ENCODE measurements around the gene CELF1. TPM values are rescaled to one million over a fixed set of nuclear protein-coding genes. Genes with fewer than 3 reads are reported as not detected.

CELF1 gene
- total RNA-seq, 3 donors from 2014 or later (not counting 1 experiment from before 2014, with no cell fraction given), result 128 to 168 (median 162) TPM

DNA sequence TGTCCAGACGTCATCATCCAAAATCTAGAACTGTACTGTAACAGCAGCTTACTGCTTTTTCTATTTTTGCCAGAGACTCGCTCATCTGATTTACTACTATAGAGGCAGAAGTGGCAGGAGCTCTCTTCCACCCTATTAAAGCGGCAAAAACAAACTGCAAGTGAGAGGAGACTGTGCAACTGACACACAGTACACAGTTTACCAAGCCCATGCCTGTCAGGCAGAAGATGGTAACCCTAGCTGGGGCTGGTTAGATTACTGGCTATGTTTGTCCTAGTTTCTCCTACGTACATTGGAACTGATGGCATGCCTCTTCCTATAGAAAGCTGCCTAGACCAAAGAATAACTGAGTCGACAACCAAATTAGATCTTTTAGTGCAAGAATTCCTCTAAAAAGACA lies 51.8 kb downstream of the CELF1 start:
- TF ChIP-seq, protein P1, sequence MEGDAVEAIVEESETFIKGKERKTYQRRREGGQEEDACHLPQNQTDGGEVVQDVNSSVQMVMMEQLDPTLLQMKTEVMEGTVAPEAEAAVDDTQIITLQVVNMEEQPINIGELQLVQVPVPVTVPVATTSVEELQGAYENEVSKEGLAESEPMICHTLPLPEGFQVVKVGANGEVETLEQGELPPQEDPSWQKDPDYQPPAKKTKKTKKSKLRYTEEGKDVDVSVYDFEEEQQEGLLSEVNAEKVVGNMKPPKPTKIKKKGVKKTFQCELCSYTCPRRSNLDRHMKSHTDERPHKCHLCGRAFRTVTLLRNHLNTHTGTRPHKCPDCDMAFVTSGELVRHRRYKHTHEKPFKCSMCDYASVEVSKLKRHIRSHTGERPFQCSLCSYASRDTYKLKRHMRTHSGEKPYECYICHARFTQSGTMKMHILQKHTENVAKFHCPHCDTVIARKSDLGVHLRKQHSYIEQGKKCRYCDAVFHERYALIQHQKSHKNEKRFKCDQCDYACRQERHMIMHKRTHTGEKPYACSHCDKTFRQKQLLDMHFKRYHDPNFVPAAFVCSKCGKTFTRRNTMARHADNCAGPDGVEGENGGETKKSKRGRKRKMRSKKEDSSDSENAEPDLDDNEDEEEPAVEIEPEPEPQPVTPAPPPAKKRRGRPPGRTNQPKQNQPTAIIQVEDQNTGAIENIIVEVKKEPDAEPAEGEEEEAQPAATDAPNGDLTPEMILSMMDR (IDR thresholded peaks at IDR 0.05), result no peak
- Mint-ChIP-seq H3K9me3 (no peaks in the 10 kb centered on the region), H3K27ac (no peak overlapping the region), H3K4me3 (no peak overlapping the region), H3K36me3 (no peaks in the 10 kb centered on the region), H3K27me3 (ENCODE audit: low read depth in 2 of 2) (no peaks in the 10 kb centered on the region), H3K4me1 (peaks cover 35 to 49% of the 10 kb centered on the region in 2 donors)
- Histone ChIP-seq H3K4me3 (ENCODE audit: low read length) (no peak overlapping the region), H3K9me3 (ENCODE audit: control insufficient read depth, insufficient read depth, low read length) (no peaks in the 10 kb centered on the region), H3K27me3 (ENCODE audit: control insufficient read depth, insufficient read depth, low read length) (no peaks in the 10 kb centered on the region), H3K36me3 (ENCODE audit: control insufficient read depth, insufficient read depth, low read length) (peaks cover 3% of the 10 kb centered on the region), H3K27ac (ENCODE audit: low read length) (no peak overlapping the region), H3K4me1 (ENCODE audit: control insufficient read depth, insufficient read depth, low read length) (peaks cover 4% of the 10 kb centered on the region)
- intact Hi-C loops (cut with micrococcal nuclease), result no loop called here
- no peak for ATAC-seq
- no peak for DNase-seq
- 94% methylated on average over 5 of the region's 5 CpGs for WGBS (ENCODE audit: insufficient coverage)

GRCh38 chr11:47500121-47500520 lies 52.8 kb downstream of the CELF1 start:
- intact Hi-C loops (cut with micrococcal nuclease), result no loop called here
- Histone ChIP-seq H3K4me3 (ENCODE audit: low read length) (no peak overlapping the region), H3K36me3 (ENCODE audit: control insufficient read depth, insufficient read depth, low read length) (peaks cover 3% of the 10 kb centered on the region), H3K27me3 (ENCODE audit: control insufficient read depth, insufficient read depth, low read length) (no peaks in the 10 kb centered on the region), H3K4me1 (ENCODE audit: control insufficient read depth, insufficient read depth, low read length) (peaks cover 4% of the 10 kb centered on the region), H3K27ac (ENCODE audit: low read length) (no peak overlapping the region), H3K9me3 (ENCODE audit: control insufficient read depth, insufficient read depth, low read length) (no peaks in the 10 kb centered on the region)
- Mint-ChIP-seq H3K4me3 (no peak overlapping the region), H3K4me1 (peaks cover 35 to 47% of the 10 kb centered on the region in 2 donors), H3K9me3 (no peaks in the 10 kb centered on the region), H3K27me3 (ENCODE audit: low read depth in 2 of 2) (no peaks in the 10 kb centered on the region), H3K27ac (peak overlapping the region in 1 of 2 donors; percentile 27), H3K36me3 (no peaks in the 10 kb centered on the region)
- ATAC-seq (no peak), DNase-seq (no peak)
- TF ChIP-seq, protein P1 (IDR thresholded peaks at IDR 0.05), result no peak

DNA sequence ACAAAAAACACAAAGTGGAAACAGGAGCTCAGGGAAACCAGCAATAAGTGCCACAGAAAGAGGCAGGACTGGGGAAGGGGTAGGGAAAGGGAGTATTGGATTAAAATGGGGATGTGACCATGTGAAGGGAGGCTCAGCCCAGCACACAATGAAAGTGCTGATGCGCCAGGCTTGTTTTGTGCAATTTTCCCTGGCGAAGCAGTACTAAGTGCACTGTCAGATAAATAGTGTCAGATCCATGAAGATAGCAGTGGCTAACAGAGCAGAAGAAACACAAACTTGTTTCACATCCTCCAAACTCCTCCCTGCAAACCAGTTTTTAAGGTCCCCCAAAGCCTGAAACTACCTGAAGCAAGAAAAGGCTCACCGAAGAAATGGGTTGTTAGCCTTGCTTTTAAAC lies 53.3 kb downstream of the CELF1 start:
- H3K36me3 Mint-ChIP-seq, result no peaks in the 10 kb centered on the region
- no peaks in the 10 kb centered on the region for H3K27me3 Mint-ChIP-seq (ENCODE audit: low read depth in 2 of 2)
- Histone ChIP-seq H3K9me3 (ENCODE audit: control insufficient read depth, insufficient read depth, low read length) (no peaks in the 10 kb centered on the region), H3K36me3 (ENCODE audit: control insufficient read depth, insufficient read depth, low read length) (peaks cover 7% of the 10 kb centered on the region), H3K27me3 (ENCODE audit: control insufficient read depth, insufficient read depth, low read length) (no peaks in the 10 kb centered on the region), H3K27ac (ENCODE audit: low read length) (no peak overlapping the region), H3K4me1 (ENCODE audit: control insufficient read depth, insufficient read depth, low read length) (peaks cover 4% of the 10 kb centered on the region), H3K4me3 (ENCODE audit: low read length) (no peak overlapping the region)
- H3K4me3 Mint-ChIP-seq, result no peak overlapping the region
- H3K4me1 Mint-ChIP-seq, result peaks cover 35 to 43% of the 10 kb centered on the region in 2 donors
- no peak for ATAC-seq
- intact Hi-C loops (cut with micrococcal nuclease), result no loop called here
- WGBS (ENCODE audit: insufficient coverage), result 90% methylated on average over 3 of the region's 3 CpGs
- H3K9me3 Mint-ChIP-seq, result no peaks in the 10 kb centered on the region
- H3K27ac Mint-ChIP-seq, result peak overlapping the region; percentile 12 to 56
- DNase-seq, result no peak
- TF ChIP-seq, protein P1 (IDR thresholded peaks at IDR 0.05), result no peak

DNA sequence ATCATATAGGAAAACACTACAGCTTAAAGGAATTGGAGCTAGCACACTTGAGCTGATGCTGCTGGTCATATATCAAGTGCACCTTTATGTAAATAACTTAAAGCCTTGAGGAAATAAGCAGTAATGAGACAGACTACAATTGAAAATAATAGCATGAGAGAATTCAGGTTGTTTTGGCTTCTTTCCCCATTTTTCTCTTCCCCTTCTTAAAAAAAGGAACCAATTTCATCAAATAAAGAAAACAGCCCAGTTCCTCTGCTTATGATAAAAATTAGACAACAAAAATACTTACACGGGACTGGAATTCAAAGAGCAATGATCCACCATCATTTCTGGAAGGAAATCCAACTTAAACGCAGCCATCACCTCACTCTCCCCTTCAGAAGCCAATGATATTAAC lies 53.8 kb downstream of the CELF1 start:
- no peaks in the 10 kb centered on the region for H3K9me3 Mint-ChIP-seq
- no peak overlapping the region for H3K27ac ChIP-seq (ENCODE audit: low read length)
- no peaks in the 10 kb centered on the region for H3K36me3 Mint-ChIP-seq
- 28% methylated on average over 2 of the region's 2 CpGs for WGBS (ENCODE audit: insufficient coverage)
- H3K27me3 Mint-ChIP-seq (ENCODE audit: low read depth in 2 of 2), result no peaks in the 10 kb centered on the region
- intact Hi-C loops (cut with micrococcal nuclease), result no loop called here
- no peaks in the 10 kb centered on the region for H3K9me3 ChIP-seq (ENCODE audit: control insufficient read depth, insufficient read depth, low read length)
- DNase-seq (no peak), ATAC-seq (no peak)
- no peaks in the 10 kb centered on the region for H3K27me3 ChIP-seq (ENCODE audit: control insufficient read depth, insufficient read depth, low read length)
- H3K4me1 ChIP-seq (ENCODE audit: control insufficient read depth, insufficient read depth, low read length), result peaks cover 4% of the 10 kb centered on the region
- no peak overlapping the region for H3K4me3 ChIP-seq (ENCODE audit: low read length)
- TF ChIP-seq, protein P1 (IDR thresholded peaks at IDR 0.05), result no peak
- H3K27ac Mint-ChIP-seq, result peak overlapping the region; percentile 12 to 56
- no peak overlapping the region for H3K4me3 Mint-ChIP-seq
- peaks cover 9% of the 10 kb centered on the region for H3K36me3 ChIP-seq (ENCODE audit: control insufficient read depth, insufficient read depth, low read length)
- H3K4me1 Mint-ChIP-seq, result peaks cover 39 to 48% of the 10 kb centered on the region in 2 donors
